Large intestine (tissue), 3 donors: ENCODE measurements around the gene ALDH1L2. TPM values are rescaled to one million over a fixed set of nuclear protein-coding genes. Genes with fewer than 3 reads are reported as not detected.

Source experiments
- DNase-seq, 2 donors: peaks; one replicate each; pipeline versions ENCODE4 v3.0.0 to v3.0.0-alpha.2; 2013
- H3K27ac ChIP-seq: one replicate; pipeline ENCODE4 v1.5.1; 2013; ENCODE audit warnings: low read length
- H3K27me3 ChIP-seq: 2 replicates; pipeline ENCODE4 v1.6.1; 2013; ENCODE audit warnings: low read length; ENCODE audit not compliant: control insufficient read depth, insufficient read depth
- H3K36me3 ChIP-seq: 2 replicates; pipeline ENCODE4 v1.6.1; 2013; ENCODE audit warnings: low read length; ENCODE audit not compliant: control insufficient read depth, insufficient read depth
- H3K4me1 ChIP-seq: one replicate; pipeline ENCODE4 v1.6.1; 2013; ENCODE audit warnings: low read length; ENCODE audit not compliant: control insufficient read depth, insufficient read depth
- H3K4me3 ChIP-seq: one replicate; pipeline ENCODE4 v1.5.1; 2013; ENCODE audit warnings: low read length
- H3K9me3 ChIP-seq: one replicate; pipeline ENCODE4 v1.6.1; 2013; ENCODE audit warnings: mild to moderate bottlenecking, low read depth, low read length, moderate library complexity; ENCODE audit not compliant: control insufficient read depth
- WGBS: methylation state at CpG from one replicate; pipeline ENCODE4 v1.1.5; 2013; ENCODE audit warnings: low lambda C conversion rate; ENCODE audit not compliant: insufficient coverage; 5-methylcytosine and 5-hydroxymethylcytosine counted together
- polyA plus RNA-seq: library from polyadenylated mRNA; unstranded; fragments of 120-200 nt; gene quantifications from one replicate; pipeline ENCODE4 v1.2.1, GENCODE V29; 2013

ALDH1L2 gene
- polyA plus RNA-seq, 1 donor, result 1.6 TPM

DNA sequence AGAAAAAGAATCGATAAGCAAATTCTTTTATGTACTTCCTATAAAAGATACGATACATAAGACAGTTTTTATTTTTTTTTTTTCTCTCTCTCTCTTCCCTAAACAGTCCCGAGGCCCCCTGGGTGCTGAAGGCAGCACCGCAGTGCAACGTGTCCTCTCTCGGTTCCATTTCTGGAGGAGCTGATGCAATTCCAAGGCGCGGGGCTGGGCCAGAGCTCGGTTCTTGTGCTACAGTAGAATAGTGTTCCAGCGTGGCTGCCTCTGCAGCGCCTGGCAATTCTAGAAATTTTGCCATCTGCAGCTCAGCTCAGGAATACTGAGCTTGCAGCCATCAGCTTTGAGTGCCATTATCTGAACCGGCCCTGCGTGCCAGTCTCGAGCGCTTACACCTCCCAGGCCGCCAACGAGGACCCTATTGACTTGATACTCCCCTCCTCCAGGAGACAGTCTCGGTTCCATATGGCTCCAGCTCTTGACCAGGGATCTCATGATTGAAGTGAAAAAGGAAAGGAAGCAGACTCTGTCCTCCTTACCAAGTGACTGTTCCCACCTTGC, 630 bp downstream of the ALDH1L2 start:
- peaks cover 4% of the 10 kb centered on the region for H3K4me1 ChIP-seq
- no peak overlapping the region for H3K27ac ChIP-seq
- H3K27me3 ChIP-seq, result peaks cover 26% of the 10 kb centered on the region
- peaks cover 3% of the 10 kb centered on the region for H3K9me3 ChIP-seq
- H3K36me3 ChIP-seq, result no peaks in the 10 kb centered on the region
- peak overlapping the region; percentile 33 for H3K4me3 ChIP-seq
- peak in 1 of 2 donors; percentile 17 for DNase-seq
- WGBS, result no CpG with 5 or more reads among the region's 18 CpGs

DNA sequence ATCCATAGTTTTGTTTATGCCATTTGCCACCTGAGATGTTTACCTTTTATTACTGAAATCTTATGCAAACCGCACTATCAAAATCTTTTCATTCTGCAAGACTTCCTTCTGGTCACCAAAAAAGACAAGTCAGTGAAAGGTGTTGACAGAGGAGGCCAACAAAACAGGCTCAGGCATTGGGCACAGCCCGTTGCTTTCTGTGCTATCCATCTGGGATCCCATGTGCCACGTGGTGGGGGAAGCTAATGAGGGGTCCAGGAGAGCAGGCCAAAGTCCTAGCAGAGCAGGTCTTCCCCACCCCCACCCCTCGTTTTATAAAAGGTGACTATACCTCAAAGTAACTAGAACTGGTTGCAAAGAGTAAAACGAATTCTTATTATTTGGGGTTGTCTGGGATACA, 1.2 kb downstream of the ALDH1L2 start:
- H3K36me3 ChIP-seq, result no peaks in the 10 kb centered on the region
- peaks cover 3% of the 10 kb centered on the region for H3K9me3 ChIP-seq
- peaks cover 28% of the 10 kb centered on the region for H3K27me3 ChIP-seq
- no CpG with 5 or more reads among the region's 5 CpGs for WGBS
- H3K4me1 ChIP-seq, result peaks cover 4% of the 10 kb centered on the region
- H3K4me3 ChIP-seq, result no peak overlapping the region
- H3K27ac ChIP-seq, result no peak overlapping the region
- DNase-seq, result no peak

DNA sequence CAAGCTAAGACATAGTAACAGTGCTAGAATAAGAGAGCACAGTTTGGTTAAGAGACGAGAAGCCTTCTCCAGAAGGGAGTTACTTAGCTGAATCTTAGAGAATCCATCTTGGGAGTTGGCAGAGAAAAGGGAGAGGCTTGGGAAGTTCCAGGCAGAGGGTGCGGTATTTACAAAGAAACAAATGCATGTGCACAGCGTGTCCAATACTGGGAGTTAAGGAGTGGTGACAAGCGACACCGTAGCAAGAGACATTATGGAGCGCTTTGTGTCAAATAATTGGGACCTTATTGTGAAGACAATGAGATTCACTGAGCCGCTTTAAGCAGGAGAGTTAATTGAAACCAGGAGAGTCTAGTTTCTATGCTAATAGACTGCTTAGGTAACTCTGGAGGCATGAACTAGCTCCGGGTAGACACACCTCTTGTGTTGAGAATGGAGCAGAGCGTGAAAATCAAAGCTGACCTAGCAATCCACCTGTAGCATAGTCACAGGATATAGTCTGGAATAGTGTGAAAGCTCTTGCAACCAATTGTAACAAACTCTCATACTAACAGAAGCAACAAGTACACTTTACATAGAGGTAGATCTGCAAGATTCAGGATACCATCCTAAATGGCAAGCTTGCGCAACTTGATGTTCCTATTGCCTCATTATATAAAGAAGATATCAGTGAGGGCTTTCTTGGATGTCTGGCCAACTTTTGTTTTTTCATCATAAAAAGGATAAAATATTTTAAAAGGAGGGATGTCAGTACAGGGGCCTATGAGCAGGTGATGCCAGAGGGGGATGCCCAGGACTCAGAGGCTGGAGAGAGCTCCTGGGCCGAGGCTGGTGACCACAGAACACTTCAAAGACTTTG, 5.3 kb downstream of the ALDH1L2 start:
- peaks cover 17% of the 10 kb centered on the region for H3K27me3 ChIP-seq
- H3K27ac ChIP-seq, result no peak overlapping the region
- peaks cover 2% of the 10 kb centered on the region for H3K4me1 ChIP-seq
- no peaks in the 10 kb centered on the region for H3K9me3 ChIP-seq
- no peak overlapping the region for H3K4me3 ChIP-seq
- 90% methylated on average over 2 of the region's 11 CpGs for WGBS
- no peaks in the 10 kb centered on the region for H3K36me3 ChIP-seq
- no peak for DNase-seq

DNA sequence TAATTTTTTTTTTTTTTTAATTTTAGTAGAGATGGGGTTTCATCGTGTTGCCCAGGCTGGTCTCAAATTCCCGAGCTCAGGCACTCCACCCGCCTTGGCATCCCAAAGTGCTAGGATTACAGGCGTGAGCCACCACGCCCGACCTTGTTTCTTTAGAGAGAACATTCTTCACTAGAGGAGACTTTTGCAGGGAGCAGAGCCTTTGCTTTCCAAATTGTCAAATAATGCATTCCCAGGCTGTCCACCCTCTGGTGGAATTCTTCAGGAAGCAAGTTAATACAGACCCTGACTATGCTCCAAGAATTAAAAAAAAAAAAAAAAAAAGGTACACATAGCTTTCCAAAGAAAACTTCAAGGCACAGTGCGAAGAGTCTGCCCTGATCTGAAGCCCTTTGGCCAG, 6.8 kb downstream of the ALDH1L2 start:
- no CpG with 5 or more reads among the region's 7 CpGs for WGBS
- Histone ChIP-seq H3K36me3 (no peaks in the 10 kb centered on the region), H3K9me3 (no peaks in the 10 kb centered on the region), H3K4me1 (no peaks in the 10 kb centered on the region), H3K27ac (no peak overlapping the region), H3K4me3 (no peak overlapping the region), H3K27me3 (peaks cover 5% of the 10 kb centered on the region)
- DNase-seq, result no peak

DNA sequence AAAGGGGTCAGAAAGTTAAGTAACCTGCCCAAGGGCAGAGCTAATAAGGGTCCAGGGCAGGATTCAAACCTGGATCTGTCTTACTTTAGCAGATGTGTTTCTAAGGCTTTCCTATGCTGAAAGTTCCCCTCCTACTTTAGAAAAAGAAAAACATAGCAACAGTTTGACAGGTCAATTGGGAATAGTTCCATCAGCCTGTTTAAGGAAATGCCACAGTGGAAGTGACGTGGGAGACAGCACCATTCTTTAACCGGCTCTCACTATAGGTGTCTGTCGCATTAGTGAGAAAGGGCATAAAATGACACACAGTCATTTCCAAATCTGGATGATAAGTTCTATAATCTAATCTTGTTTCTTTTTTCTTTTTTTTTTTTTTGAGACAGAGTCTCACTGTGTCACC, 7.3 kb downstream of the ALDH1L2 start:
- no peaks in the 10 kb centered on the region for H3K9me3 ChIP-seq
- no peak overlapping the region for H3K4me3 ChIP-seq
- H3K27ac ChIP-seq, result no peak overlapping the region
- no peaks in the 10 kb centered on the region for H3K4me1 ChIP-seq
- WGBS, result 100% methylated on average over 1 of the region's 3 CpGs
- no peaks in the 10 kb centered on the region for H3K36me3 ChIP-seq
- peaks cover 5% of the 10 kb centered on the region for H3K27me3 ChIP-seq
- no peak for DNase-seq

DNA sequence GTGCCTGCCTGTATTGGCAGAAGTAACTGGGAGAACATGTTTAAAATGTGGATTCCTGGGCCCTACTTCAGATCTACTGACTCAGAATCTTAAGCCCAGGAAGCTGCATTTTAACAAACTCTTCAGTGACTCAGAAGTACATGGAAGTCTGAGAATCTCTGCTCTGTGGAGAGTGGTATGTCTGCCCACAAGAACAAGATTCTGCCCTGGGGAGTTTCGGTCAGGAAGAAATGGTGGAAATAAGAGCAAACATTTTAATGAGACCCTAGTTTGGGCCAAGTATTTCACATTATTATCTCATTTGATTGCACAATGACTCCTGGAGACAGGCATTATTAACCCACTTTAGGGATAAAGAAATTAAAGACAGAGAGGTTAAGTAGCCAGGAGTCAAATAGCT, 8.2 kb downstream of the ALDH1L2 start:
- Histone ChIP-seq H3K4me3 (no peak overlapping the region), H3K9me3 (no peaks in the 10 kb centered on the region), H3K27me3 (peaks cover 4% of the 10 kb centered on the region), H3K4me1 (no peaks in the 10 kb centered on the region), H3K36me3 (no peaks in the 10 kb centered on the region), H3K27ac (no peak overlapping the region)
- no peak for DNase-seq
- 100% methylated on average over 1 of the region's 1 CpG for whole genome bisulfite sequencing

DNA sequence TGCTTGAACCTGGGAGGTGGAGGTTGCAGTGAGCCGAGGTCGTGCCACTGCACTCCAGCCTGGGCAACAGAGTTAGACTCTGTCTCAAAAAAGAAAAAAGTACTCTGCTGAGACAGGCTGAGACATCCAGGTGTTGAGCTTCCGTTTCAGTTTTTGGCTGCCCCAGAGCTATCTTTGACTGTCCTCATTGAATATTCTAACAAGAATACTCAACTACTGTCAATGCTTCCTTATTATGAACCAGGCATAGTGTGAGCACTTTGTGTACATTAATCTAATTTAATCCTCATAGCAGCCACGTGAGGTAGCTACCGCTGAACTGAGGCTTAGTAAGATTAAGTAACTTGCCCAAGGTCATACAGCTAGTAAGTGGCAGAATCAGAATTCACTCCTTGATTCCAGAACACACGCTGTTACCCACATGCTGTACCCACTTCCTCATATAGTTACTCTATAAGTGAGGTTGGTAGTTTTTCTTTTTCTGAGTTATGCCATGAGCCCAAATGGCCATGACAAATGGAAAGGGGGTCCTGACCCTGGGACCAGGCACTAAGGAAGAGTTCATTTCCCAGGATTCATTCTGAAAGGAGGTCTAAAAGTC, 11.3 kb downstream of the ALDH1L2 start:
- Histone ChIP-seq H3K4me3 (no peak overlapping the region), H3K27me3 (peaks cover 4% of the 10 kb centered on the region), H3K27ac (no peak overlapping the region), H3K9me3 (no peaks in the 10 kb centered on the region), H3K4me1 (no peaks in the 10 kb centered on the region), H3K36me3 (no peaks in the 10 kb centered on the region)
- no peak for DNase-seq
- WGBS, result no CpG with 5 or more reads among the region's 6 CpGs

DNA sequence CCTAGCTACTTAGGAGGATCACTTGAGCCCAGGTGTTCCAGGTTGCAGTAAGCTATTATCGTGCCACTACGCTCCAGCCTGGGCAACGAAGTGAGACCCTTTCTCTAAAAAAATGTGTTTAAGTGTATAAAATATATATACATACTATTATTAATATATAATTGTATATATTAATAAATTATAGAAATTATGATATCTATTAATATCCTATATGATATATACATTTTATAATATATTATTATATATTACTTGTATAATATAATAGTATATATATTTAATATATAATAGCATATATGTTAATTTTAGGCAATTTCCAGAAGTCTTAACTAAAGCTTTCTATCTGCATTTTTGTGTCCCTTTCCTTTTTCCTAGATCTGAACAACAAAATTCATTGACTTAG, 12.3 kb downstream of the ALDH1L2 start:
- no peak for DNase-seq
- no peaks in the 10 kb centered on the region for H3K4me1 ChIP-seq
- no peaks in the 10 kb centered on the region for H3K36me3 ChIP-seq
- no peak overlapping the region for H3K27ac ChIP-seq
- no peaks in the 10 kb centered on the region for H3K9me3 ChIP-seq
- WGBS, result no CpG with 5 or more reads among the region's 3 CpGs
- H3K27me3 ChIP-seq, result peaks cover 4% of the 10 kb centered on the region
- no peak overlapping the region for H3K4me3 ChIP-seq

DNA sequence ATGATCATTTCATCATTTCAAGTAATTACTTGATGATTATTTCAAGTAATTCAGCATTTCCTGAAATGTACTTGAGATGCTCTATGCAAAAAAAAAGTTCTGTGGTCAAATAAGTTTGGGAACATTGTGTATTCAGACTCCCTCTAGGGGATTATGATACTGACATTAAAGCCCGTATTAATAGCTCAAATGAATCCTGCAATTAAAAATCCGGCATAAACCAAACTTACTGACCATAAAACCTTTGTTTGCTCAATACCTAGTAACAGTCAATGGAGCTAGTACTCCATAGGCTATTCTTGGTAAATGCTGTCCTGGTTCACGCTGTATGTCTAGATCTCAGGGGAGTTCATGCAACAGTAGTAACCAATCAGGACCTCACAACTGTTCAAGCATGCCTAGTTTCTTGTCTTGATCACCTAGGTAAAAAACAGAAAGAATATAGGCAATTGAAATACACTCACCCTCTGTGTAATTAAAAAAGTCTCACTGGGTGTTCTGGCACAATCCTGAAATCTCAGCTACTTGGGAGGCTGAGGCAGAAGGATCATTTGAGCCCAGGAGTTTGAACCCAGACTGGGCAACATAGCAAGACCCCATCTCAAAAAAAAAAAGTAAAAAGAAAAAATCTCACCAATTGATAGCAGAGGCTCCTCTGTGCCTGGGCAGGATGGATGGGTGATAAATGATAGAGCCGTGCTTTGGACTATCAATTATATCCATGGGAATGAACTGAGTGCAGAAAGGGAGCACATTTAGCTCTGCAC, 14.1 kb downstream of the ALDH1L2 start:
- no CpG with 5 or more reads among the region's 4 CpGs for WGBS

DNA sequence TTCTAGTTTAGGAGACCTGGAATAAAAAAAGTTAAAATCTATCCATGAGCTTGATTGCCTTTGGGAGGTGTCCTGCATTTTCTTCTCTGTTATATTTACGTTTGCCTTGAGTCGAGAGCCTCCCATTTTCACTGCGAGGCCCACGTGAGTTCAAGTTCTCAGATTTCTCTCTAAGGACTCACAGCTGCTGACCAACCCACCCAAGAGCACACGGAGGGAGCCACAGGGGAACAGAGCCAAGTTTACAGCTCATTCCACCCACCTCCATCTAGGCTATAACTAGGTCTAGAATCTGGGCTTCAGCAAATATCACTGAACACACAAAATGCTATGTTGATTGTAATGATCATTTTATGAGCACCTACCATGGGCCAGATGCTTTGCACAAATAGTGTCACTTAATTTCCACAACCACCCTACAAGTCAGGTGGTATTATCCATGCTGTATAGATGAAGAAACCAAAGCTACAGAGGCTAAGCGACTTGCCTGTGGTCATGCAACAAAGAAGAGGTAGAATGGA, 16.7 kb downstream of the ALDH1L2 start:
- H3K9me3 ChIP-seq, result no peaks in the 10 kb centered on the region
- no peaks in the 10 kb centered on the region for H3K36me3 ChIP-seq
- 60% methylated on average over 1 of the region's 6 CpGs for WGBS
- H3K27me3 ChIP-seq, result peaks cover 4% of the 10 kb centered on the region
- H3K4me1 ChIP-seq, result no peaks in the 10 kb centered on the region
- H3K4me3 ChIP-seq, result no peak overlapping the region
- no peak overlapping the region for H3K27ac ChIP-seq
- no peak for DNase-seq

More for the DNA sequence above, 14.1 kb downstream of the ALDH1L2 start:
- no peaks in the 10 kb centered on the region for H3K9me3 ChIP-seq
- H3K4me1 ChIP-seq, result no peaks in the 10 kb centered on the region
- no peak overlapping the region for H3K4me3 ChIP-seq
- H3K27me3 ChIP-seq, result peaks cover 4% of the 10 kb centered on the region
- H3K27ac ChIP-seq, result no peak overlapping the region
- DNase-seq, result no peak
- no peaks in the 10 kb centered on the region for H3K36me3 ChIP-seq
